A549 (cell line): ENCODE data around the gene PHEX.

Experiments
- CBX8 ChIP-seq: fragments of 200-600 bp; sonication (generic); IDR thresholded peaks from 2 replicates; pipeline ENCODE4 v1.6.1; 2016
- FOSL2 ChIP-seq, 2 experiments: fragments of 450-650 bp in 1 of 2; fragments of >200 bp in 1 of 2; sonication (Bioruptor Twin) in 1 of 2; formaldehyde crosslinking; IDR thresholded peaks; 2 replicates each; pipeline versions ENCODE4 v1.5.0 to v1.6.1; 2016 to 2020; ENCODE audit warnings: mild to moderate bottlenecking in 1 of 2, moderate library complexity in 1 of 2
- MYC ChIP-seq: IDR thresholded peaks from 2 replicates; pipeline ENCODE4 v1.6.1; 2012; ENCODE audit warnings: mild to moderate bottlenecking, inconsistent platforms, low read length, improper control_type of control experiment, borderline replicate concordance
- POLR2A ChIP-seq: IDR thresholded peaks from 2 replicates; pipeline ENCODE4 v1.6.1; 2012; ENCODE audit warnings: mild to moderate bottlenecking, low read length
- TF ChIP-seq, protein P1 (sequence below): fragments of >200 bp; sonication (Bioruptor Twin); formaldehyde crosslinking; IDR thresholded peaks from 3 replicates; pipeline ENCODE4 v1.5.1; 2016
- TF ChIP-seq, protein P2 (sequence below): fragments of 450-650 bp; IDR thresholded peaks from 2 replicates; pipeline ENCODE4 v1.6.1; 2014; ENCODE audit warnings: antibody characterized with exemption

DNA sequence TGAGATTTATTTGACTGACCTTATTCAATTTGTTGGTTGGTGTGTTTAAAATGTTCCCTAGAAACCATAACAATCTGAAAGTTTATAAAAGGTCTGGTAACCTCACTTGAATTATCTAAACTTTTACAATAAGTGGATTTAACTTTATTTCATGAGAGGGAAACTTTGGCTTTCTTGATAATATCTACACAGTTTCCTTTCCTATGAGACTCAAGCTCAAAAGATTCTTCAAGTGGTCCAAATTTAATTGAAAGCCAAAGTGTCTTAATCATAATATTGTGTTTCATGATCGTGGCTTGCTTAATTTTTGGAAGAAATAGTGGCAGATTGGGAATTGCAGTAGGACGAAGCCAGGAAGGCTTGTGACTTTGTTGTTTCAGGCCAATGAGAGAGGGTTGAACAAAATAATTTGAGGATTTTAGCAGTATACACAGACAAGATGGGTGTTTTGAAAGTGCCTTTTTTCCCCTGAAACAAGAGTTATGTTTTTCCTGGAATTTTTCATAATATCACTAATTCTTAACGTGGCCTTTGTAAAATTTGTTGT lies 55.0 kb downstream of the PHEX start:
- TF ChIP-seq, protein P1, sequence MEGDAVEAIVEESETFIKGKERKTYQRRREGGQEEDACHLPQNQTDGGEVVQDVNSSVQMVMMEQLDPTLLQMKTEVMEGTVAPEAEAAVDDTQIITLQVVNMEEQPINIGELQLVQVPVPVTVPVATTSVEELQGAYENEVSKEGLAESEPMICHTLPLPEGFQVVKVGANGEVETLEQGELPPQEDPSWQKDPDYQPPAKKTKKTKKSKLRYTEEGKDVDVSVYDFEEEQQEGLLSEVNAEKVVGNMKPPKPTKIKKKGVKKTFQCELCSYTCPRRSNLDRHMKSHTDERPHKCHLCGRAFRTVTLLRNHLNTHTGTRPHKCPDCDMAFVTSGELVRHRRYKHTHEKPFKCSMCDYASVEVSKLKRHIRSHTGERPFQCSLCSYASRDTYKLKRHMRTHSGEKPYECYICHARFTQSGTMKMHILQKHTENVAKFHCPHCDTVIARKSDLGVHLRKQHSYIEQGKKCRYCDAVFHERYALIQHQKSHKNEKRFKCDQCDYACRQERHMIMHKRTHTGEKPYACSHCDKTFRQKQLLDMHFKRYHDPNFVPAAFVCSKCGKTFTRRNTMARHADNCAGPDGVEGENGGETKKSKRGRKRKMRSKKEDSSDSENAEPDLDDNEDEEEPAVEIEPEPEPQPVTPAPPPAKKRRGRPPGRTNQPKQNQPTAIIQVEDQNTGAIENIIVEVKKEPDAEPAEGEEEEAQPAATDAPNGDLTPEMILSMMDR = no peak
- TF ChIP-seq POLR2A (no peak), MYC (no peak), FOSL2 (IDR thresholded peaks at IDR 0.05) (no peak), FOSL2 (CRISPR knock-in tag; IDR thresholded peaks at IDR 0.05) (no peak), CBX8 (no peak)
- TF ChIP-seq, protein P2, sequence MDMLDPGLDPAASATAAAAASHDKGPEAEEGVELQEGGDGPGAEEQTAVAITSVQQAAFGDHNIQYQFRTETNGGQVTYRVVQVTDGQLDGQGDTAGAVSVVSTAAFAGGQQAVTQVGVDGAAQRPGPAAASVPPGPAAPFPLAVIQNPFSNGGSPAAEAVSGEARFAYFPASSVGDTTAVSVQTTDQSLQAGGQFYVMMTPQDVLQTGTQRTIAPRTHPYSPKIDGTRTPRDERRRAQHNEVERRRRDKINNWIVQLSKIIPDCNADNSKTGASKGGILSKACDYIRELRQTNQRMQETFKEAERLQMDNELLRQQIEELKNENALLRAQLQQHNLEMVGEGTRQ = no peak
